T1000 (cell line): ENCODE measurements around the gene DDX25.
"Not testable (repeated sequence)": the region's sequence is repeated elsewhere in the genome, so short reads cannot be mapped to it uniquely, and the experiment has no call there.

Source experiments
- DNase-seq: peaks from one replicate; lab custom pipeline; 2025; ENCODE audit warnings: mixed read lengths; lab: John Stamatoyannopoulos, UW

DDX25 gene

DNA sequence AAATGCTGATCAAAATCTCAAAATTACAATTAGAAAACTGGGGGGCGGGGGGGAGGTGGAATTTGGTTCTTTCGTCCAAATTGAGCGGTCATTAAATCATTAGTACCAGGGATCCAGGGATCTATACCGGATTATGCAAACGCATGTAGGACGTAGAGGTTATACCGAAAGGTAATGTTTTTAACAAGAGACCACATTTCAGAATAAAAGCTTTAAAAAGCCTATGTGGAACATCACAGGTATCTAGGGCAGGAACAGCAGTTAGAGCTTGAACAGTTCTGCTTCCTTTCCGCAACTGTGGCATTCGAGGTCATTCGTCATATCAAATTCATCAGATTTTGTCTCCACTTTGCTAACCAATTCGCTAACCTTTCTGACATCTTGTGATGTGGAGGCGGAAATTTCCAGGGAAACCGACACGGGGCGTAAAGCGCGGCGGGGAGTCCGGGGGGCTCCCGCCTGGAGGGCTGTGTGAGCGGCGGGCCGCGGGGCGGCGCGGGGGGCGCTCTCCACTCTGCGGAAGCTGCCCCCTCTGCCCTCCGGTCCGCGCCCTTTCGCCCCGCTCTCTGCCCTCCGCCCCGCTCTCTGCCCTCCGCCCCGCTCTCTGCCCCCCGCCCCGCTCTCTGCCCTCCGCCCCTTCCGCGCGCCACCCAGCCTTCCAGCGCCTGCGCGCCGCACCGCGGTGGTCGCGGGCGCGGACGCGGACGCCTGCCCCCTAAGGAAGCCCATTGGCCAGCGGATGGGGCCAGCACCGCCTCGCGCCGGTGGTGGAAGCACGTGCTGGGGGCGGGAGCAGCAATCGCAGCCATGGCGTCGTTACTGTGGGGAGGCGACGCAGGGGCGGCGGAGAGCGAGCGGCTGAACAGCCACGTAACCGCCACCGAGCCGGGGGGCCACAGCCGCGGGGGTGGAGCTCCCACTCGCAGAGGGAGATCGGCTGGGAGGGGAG lies at the start of gene DDX25:
Gene DDX25, plus strand, starts transcription at position 798 of the 949 bp plus-strand sequence. Its CDS starts 10 bp downstream, at position 808.
- no peak for DNase-seq

DNA sequence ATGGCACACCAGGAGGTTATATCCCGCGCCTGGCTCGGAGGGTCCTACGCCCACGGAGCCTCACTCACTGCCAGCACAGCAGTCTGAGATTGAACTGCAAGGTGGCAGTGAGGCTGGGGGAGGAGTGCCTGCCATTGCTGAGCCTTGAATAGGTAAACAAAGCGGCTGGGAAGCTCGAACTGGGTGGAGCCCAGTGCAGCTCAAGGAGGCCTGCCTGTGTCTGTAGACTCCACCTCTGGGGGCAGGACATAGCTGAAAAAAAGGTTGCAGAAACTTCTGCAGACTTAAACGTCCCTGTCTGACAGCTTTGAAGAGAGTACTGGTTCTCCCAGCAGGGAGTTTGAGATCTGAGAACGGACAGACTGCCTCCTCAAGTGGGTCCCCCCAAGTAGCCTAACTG lies 46.6 kb upstream of the DDX25 start:
- DNase-seq, result not testable (repeated sequence)

DNA sequence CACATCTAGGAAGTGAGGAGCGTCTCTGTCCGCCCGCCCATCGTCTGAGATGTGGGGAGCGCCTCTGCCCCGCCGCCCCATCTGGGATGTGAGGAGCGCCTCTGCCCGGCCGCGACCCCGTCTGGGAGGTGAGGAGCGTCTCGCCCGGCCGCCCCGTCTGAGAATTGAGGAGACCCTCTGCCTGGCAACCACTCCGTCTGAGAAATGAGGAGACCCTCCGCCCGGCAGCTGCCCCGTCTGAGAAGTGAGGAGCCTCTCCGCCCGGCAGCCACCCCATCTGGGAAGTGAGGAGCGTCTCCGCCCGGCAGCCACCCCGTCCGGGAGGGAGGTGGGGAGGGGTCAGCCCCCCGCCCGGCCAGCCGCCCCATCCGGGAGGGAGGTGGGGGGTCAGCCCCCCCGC lies 41.5 kb upstream of the DDX25 start:
- DNase-seq, result not testable (repeated sequence)

DNA sequence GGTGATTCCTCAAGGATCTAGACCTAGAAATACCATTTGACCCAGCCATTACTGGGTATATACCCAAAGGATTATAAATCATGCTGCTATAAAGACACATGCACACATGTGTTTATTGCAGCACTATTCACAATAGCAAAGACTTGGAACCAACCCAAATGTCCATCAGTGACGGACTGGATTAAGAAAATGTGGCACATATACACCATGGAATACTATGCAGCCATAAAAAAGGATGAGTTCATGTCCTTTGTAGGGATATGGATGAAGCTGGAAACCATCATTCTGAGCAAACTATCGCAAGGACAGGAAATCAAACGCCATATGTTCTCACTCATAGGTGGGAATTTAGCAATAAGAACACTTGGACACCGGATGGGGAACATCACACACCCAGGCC lies 39.0 kb upstream of the DDX25 start:
- DNase-seq, result not testable (repeated sequence)

DNA sequence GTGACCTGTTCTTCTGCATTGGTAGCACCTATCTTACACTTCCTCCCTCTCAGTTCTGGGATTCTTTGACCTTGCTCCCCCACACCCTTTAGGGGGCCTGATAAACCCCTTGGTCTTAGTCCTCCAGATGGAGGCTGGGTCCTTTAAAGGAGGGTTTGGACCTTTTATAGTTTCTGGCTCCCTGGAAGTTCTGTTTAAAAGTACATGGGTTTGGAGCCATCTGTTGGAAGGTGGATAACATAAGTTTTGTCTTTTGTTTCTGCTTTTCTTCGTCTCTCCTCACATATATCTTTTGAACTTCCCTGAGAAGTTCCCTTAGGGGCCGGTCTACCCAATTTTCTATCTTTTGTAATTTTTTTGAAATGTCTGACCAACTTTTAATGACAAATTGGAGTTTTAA lies 34.8 kb upstream of the DDX25 start:
- DNase-seq, result no peak

DNA sequence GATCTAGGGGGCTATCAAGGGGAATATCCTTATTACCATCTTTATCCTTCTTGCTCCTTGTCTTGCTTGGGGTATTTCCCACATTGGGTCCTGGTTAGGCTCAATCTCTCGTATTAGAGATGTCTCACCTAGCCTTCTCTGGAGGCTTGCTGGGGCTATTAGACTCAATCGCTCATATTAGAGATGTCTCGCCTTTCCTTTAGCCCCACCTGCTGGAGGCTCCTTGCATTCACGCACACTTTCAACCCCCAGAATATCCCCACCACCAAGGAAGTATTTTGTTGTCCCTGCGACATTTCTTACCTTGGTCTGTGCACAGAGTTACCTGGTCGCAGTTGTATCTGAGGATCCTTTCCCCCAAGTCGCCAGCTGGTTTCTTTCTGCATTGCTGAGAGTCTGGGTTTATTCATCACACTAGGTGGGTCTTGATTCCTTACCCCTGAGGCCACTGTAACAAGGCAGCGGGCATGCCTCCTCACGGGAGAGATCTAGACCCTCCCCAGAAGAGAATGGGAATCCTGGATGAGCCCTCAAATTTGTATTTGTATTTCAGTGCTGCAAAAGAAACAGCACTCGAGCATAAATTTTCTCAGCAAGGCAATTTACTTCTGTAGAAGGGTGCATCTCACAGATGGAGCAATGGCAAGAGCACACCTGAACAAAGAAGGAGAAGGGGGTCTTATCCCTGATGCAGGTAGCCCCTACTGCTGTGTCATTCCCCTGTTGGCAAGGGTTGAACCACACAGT lies 32.7 kb upstream of the DDX25 start:
- DNase-seq, result no peak

DNA sequence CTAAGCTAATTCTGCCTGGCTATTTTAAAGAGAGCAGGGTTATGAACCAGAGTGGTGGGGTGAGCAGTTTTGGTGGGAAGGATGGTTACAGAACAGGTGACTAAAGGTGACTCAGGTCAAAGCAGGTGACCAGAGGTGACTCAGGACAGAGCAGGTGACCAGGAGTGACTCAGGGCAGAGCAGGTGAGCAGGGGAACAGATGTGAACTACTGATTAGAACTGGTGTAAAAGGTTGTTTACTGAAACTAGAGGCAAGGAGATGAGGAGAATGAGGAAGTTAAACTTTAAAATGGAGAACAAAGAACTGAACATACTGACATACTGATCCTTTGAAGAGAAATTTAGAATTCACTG lies 32.2 kb upstream of the DDX25 start:
- no peak for DNase-seq

DNA sequence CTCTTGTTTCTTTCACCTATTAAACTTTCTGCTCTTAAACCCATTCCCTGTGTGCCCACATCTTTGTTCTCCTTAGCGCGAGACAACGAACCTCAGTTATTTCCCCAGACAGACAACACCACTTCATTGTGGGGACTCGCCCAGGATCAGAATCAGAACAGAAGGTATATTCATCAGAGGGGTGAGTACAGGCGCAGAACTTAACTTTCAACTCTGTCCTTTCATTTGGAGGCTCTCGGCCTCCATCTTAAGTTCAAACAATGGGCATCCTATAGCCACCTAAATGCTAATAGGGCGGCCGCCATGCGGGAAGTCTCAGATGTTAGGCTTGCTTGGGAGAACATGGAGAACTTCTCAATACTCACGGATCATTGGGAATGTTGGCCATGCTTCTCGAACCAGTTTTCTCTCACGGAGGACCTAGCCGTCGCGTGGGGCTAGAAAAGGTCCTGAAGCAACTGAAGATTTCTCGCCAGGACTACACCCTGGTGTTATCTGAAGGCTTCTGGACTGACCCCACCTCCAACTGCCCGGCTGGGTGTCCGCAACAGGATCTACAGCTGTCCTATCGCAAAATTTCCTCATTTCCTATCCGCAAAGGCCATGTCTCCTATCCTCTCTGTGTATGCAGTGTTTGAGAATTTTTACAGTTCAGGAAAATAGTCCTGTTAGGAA lies 30.3 kb upstream of the DDX25 start:
- no peak for DNase-seq

DNA sequence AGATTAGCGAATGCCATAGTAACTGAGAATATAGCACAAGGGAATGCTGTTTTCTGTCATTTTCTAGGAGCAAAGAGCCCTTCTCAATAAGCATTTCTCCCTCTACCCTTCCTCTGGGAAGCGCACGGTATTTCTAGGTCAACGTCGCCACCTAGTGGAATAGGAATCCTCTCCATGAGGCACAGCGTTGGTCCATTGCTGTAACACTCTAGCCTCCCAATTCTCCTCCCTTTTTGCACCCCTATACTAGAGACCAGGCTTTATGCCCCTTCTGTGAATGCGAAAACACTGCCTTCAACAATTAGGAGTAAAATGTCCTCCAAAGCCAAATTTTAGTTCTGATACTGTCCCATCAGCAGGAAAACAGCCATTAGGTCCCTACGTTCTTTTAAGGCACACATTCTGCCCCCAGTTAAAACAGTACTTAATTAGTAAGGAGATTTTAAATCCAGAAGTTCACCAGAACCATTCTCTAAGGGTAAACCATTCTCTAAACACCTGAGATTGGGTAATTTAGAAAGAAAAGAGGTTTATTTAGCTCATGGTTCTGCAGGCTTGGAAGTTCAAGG lies 29.7 kb upstream of the DDX25 start:
- peak; percentile 21 for DNase-seq

DNA sequence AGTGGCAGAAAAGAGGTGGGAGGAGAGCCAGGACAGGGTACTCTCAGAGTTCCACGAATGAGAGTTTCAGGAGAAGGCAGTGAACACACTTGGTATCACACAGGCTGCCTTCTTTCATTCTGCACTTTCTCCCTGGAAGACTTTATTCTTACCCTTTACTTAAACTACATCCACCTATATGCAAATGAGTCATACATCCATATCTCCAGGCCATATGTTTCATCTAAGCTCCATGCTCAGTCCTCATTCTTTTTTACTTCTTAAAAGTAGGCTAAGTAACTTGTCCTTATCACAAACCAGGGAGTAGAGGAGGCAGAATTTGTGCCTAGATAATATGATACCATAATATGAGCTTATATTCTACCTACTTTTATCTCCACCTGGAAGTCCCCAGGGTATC lies 23.0 kb upstream of the DDX25 start:
- no peak for DNase-seq

DNA sequence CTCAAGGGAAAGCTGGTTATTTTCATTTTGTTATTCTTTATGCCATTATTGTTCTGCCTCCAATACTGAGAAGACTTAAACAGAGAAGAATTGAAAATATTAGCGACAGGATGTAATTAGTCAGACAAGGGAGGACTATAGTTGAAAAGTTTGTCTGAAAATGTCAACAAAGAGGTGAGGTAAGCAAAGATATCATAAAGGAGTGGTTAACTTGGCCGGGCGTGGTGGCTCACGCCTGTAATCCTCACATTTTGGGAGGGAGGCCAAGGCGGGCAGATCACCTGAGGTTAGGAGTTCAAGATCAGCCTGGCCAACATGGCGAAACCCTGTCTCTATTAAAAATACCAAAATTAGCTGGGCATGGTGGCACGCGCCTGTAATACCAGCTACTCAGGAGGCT lies 20.9 kb upstream of the DDX25 start:
- no peak for DNase-seq

DNA sequence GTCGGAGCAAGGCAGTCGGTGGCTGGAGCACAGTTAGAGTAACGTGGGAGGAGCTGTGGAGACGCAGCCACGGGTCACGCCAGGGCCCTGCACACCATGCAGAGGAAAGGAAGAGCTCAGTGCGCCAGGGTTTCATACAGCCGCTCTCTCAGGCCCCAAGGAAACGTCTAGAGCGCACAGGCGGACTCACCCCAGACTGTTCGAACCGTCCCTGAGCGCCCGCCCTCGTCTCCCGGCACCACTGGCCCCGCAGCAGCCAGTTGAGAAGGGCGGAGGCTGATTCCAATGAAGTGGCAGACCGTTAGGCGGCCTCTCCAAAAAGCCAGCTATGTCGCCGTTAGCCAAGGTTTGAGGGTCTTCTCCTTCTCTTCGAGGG lies 17.3 kb upstream of the DDX25 start:
- no peak for DNase-seq

DNA sequence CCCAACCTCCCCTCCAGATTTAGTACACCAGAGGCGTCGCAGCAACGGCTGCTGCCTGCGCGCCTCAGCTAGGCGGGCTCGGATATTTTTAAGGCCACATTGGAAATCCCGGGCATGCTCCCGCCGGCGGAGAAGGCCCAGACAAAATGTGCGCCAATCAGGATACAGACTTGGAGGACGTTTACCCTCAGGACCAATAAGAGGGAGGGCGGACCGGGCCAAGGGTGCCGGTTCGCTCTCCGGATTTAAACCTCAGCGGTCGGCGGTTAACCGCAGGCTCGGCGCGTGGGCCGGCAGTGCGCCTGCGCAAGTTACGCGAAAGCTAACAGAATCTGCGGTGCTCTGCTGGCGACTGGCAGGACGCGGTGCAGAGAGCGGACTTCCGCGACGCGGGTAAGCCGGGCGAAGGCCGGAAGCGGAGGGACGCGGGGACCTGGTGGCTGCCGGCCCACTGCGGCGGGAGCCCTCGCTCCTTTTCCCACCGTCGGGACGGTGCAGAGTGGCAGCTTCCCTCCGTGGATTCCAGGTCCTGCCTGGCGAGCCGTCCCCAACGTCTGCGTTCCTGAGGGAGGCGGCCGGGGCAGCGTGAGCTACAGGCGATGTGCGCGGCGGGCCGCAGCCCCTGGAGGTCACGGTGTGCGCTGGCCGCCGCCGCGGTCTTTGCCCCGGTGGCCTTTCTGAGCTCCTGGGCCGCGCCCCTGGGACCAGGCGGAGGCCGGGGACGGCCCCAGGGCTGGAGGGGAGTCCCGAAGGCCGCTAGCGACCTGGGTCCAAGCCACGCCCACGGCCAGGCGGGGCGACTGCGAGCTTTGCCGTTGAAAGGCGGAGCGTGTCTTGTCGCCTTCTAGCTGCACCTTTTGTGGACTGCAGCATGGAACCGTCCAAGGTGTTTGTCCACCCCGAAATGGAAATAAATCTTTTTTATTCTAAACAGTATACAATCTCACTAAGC lies 16.7 kb upstream of the DDX25 start, which contains the start of gene HYLS1:
Gene HYLS1, plus strand, starts transcription at position 296 of the 952 bp plus-strand sequence. CDS start 11,701 bp downstream, outside the sequence.
- DNase-seq, result peak; percentile 90

DNA sequence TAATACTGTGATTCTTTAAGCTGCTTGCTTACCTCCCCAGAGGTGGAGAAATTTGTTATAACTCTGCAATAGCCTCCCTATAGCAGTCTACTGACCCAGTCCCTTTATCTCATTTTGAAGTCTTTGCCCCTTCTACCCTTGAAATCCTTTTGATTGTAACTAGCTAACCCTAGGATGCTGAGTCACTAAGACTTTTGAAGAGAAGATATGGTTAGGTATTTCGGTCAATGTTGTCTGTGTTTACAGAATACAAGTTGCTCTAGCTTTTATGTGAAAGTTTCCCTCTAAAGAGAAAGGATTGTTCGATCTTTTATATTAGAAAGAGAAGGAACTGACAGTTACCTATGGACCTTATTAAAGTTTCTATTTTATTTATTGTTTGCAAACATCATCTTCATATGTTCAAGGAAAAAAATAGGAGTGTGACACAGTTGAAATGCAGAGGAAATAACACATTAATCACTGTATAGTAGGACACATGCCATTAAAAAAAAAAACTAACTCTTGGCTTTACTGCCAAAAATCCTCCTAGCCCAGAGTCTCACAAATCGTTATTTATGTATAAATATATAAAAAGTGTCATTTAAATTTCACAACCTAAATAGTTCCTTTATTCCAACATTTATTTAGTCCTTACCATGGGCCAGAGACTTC lies 13.7 kb upstream of the DDX25 start:
- no peak for DNase-seq

DNA sequence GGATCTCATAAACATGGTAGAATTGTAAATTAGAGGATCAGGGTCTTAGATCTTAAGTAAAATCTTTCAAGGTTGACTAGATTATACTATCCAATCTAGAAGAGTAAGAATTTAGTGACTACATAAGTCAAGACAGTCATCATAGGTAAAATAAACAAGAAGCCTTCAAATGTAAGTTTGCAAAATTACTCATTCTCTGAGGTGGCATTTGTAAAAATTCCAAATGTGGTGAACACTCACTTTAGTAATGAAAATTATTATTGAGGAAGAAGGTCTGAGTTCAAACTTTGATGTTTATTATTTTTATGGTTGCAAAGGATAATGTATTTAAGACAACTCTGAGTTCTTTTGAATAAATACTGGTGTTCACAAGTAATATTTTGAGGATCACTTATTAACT lies 12.2 kb upstream of the DDX25 start:
- DNase-seq, result no peak

DNA sequence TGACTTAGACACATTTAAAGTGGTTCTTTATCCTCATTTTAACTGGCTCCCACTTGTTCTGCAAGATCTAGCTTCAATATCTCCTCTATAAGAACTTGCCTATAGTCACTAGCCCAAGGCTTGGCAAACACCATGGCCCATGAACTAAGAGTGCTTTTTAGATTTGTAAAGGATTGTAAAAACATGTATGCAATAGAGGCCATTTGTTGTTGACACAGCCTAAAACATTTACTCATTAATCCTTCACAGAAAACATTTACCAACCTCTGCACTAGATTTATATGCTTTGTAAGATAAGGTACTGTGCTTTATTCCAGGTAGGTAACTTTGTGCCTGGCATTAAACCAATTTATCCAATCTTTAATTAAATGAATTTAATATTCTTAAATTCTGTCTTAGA lies 11.3 kb upstream of the DDX25 start:
- no peak for DNase-seq

DNA sequence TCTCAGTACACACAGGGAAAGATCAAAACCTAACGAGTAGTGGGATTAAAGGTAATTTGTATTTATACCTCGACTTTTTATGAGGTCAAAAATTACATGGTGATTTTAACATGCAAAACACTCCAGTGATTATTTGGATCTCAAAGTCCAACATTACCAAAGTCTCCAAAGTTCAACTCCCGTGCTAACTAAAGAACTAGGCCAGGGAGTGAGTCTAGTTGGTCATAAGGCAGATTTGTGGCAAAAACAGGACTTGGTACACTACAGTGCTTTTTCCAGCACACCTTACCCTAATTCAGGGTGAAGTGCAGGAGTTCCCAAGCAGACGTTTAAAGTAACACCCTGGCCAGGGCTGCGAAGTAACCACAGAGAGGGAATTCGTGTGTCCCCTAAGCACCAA lies 2.4 kb upstream of the DDX25 start:
- no peak for DNase-seq

DNA sequence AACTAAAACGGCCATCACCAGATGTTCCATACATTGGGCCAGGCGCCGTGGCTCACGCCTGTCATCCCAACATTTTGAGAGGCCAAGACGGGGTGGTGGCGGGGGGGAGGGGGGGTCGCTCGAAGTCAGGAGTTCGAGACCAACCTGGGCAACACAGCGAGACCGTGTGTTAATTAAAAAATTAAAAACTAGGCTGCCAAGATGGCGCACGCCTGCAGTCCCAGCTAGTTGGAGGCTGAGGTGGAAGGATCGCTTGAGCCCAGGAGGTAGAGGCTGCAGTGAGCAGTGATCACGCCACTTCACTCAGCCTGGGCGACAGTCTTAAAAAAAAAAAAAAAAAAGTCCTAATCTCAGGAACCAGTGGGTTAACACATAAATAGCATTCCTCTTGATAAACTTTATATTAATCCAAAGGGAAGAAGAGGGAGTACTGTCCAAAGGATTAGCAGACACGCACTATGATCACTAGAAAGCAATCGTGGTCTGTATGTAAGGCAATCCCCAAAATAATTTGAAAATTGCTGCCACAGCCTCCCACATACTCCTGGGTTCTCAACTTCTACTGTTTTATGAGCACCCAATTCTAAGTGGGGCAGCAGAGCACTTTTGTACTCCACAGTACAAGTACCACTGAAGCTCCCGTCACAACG lies 1.9 kb upstream of the DDX25 start:
- DNase-seq, result no peak

DNA sequence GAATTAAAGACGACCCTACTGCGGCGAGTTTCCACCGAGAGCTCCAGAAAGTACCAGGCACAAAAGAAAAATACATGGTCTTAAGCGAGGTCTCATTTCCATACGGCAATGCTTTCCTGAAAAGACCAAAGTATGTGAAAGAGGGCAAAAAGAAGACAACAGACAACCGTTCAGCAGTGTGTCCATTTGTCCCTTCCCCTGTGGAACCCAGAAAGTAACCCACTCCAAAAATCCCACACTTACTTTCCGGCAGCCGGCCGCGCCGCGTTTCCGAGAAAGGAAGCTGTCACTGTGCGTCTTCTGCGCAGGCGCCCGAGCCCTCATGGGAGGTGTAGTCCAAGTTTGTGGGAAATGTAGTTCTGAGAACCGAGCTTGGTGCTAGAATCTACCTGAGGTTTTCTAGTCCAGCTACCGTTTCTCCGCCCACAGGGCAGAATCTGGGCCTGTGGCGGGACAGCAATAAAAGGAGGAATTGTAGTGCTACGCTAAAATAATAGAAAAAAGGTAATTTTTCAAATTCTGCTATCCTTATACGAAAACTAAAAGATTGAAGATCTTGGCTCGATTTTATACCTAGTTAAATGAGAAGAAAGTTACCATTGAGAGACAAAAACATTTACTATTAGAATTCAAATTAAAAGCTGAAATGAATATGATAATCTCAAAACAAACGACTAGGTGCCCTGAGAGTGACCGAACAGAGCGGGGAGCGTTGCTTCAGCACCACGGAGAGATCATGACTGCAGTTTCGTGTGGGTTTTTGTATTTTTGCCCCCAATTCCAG lies 1.2 kb upstream of the DDX25 start, which contains the start of gene PUS3:
Gene PUS3, minus strand, starts transcription at position 280 of the 784 bp plus-strand sequence. CDS start 6,922 bp downstream, outside the sequence.
- DNase-seq, result peak; percentile 32
